ENCODE results near the gene TSPAN17.
"Not testable (repeated sequence)": the region's sequence is repeated elsewhere in the genome, so short reads cannot be mapped to it uniquely, and the experiment has no call there.

Gene TSPAN17

GRCh38 chr5:176647030-176647842 is at the start of gene TSPAN17:
Gene TSPAN17, plus strand, starts transcription at chr5:176647484. Its CDS starts 132 bp downstream, at chr5:176647616.
- peak; percentile 96 to 98 for DNase-seq (ENCODE audit: low read depth in 2 of 2)

- not testable (repeated sequence) for DNase-seq (ENCODE audit: low read depth in 2 of 2)
Measured at GRCh38 chr5:176599749-176600430, 47.4 kb upstream of the TSPAN17 start.

GRCh38 chr5:176601901-176602482 is 45.3 kb upstream of the TSPAN17 start:
- no peak for DNase-seq (ENCODE audit: low read depth in 2 of 2)

GRCh38 chr5:176603091-176603490 is 44.2 kb upstream of the TSPAN17 start:
- DNase-seq (ENCODE audit: low read depth in 2 of 2): no peak

- DNase-seq (ENCODE audit: low read depth in 2 of 2): no peak
Measured at GRCh38 chr5:176606032-176606431, 41.3 kb upstream of the TSPAN17 start.

- DNase-seq (ENCODE audit: low read depth in 2 of 2): no peak
Measured at GRCh38 chr5:176606875-176607274, 40.4 kb upstream of the TSPAN17 start.

GRCh38 chr5:176608142-176608705 is 39.1 kb upstream of the TSPAN17 start:
- DNase-seq (ENCODE audit: low read depth in 2 of 2): no peak

- no peak for DNase-seq (ENCODE audit: low read depth in 2 of 2)
Measured at GRCh38 chr5:176608937-176609723, 38.2 kb upstream of the TSPAN17 start.

- peak in 1 of 2 donors; percentile 25 for DNase-seq (ENCODE audit: low read depth in 2 of 2)
Measured at GRCh38 chr5:176609724-176610434, 37.4 kb upstream of the TSPAN17 start, which contains the start of gene GPRIN1. Gene GPRIN1, minus strand, starts transcription at chr5:176610156. Its CDS starts 10,322 bp downstream, at chr5:176599834.

GRCh38 chr5:176610435-176610773 is 36.9 kb upstream of the TSPAN17 start:
- no peak for DNase-seq (ENCODE audit: low read depth in 2 of 2)

- DNase-seq (ENCODE audit: low read depth in 2 of 2): no peak
Measured at GRCh38 chr5:176611435-176611834, 35.8 kb upstream of the TSPAN17 start.

- no peak for DNase-seq (ENCODE audit: low read depth in 2 of 2)
Measured at GRCh38 chr5:176612008-176612407, 35.3 kb upstream of the TSPAN17 start.

GRCh38 chr5:176612855-176613254 is 34.4 kb upstream of the TSPAN17 start:
- DNase-seq (ENCODE audit: low read depth in 2 of 2): no peak

- no peak for DNase-seq (ENCODE audit: low read depth in 2 of 2)
Measured at GRCh38 chr5:176614805-176615478, 32.3 kb upstream of the TSPAN17 start.

GRCh38 chr5:176616511-176616910 is 30.8 kb upstream of the TSPAN17 start:
- DNase-seq (ENCODE audit: low read depth in 2 of 2): no peak

- no peak for DNase-seq (ENCODE audit: low read depth in 2 of 2)
Measured at GRCh38 chr5:176618783-176619182, 28.5 kb upstream of the TSPAN17 start.

GRCh38 chr5:176619203-176619568 is 28.1 kb upstream of the TSPAN17 start:
- DNase-seq (ENCODE audit: low read depth in 2 of 2): peak; percentile 33 to 62

GRCh38 chr5:176619569-176620332 is 27.5 kb upstream of the TSPAN17 start:
- no peak for DNase-seq (ENCODE audit: low read depth in 2 of 2)

GRCh38 chr5:176620333-176620981 is 26.8 kb upstream of the TSPAN17 start:
- no peak for DNase-seq (ENCODE audit: low read depth in 2 of 2)

All from stimulated activated CD8-positive, alpha-beta memory T cell treated with anti-CD3 and anti-CD28 coated beads, Interleukin-2, amount 100 ng/mL, for 1 hour (primary cell).